ENCODE results near the gene UBXN10.

- TF ChIP-seq, protein P1, sequence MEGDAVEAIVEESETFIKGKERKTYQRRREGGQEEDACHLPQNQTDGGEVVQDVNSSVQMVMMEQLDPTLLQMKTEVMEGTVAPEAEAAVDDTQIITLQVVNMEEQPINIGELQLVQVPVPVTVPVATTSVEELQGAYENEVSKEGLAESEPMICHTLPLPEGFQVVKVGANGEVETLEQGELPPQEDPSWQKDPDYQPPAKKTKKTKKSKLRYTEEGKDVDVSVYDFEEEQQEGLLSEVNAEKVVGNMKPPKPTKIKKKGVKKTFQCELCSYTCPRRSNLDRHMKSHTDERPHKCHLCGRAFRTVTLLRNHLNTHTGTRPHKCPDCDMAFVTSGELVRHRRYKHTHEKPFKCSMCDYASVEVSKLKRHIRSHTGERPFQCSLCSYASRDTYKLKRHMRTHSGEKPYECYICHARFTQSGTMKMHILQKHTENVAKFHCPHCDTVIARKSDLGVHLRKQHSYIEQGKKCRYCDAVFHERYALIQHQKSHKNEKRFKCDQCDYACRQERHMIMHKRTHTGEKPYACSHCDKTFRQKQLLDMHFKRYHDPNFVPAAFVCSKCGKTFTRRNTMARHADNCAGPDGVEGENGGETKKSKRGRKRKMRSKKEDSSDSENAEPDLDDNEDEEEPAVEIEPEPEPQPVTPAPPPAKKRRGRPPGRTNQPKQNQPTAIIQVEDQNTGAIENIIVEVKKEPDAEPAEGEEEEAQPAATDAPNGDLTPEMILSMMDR (IDR thresholded peaks at IDR 0.05), result no peak
- no peak for TF ChIP-seq POLR2A (IDR thresholded peaks at IDR 0.05)
Observed at GRCh38 chr1:20211511-20211931, 25.6 kb downstream of the UBXN10 start.
